ENCODE measurements around the gene SEPTIN11. TPM values are rescaled to one million over a fixed set of nuclear protein-coding genes. Genes with fewer than 3 reads are reported as not detected.
A peak's percentile ranks its signal among the peaks of the same experiment; 100 is the strongest.

The SEPTIN11 gene
- total and polyA plus RNA-seq, 2 experiments from 2014 or later = 488 to 867 TPM

- Histone ChIP-seq H3K27ac (peak overlapping the region; percentile 61), H3K4me3 (peak overlapping the region; percentile 27; the same call in 1 of the 2 replicates), H3K9me2 (ENCODE audit: insufficient read depth) (no peaks in the 10 kb centered on the region), H2AFZ (no peak overlapping the region), H3K36me3 (ENCODE audit: low read depth) (peaks cover 53% of the 10 kb centered on the region), H3K27me3 (replicated peaks; ENCODE audit: insufficient read depth) (no peaks in the 10 kb centered on the region), H3K9me3 (ENCODE audit: low read depth) (no peaks in the 10 kb centered on the region), H3K9ac (peak overlapping the region; percentile 13), H3K79me2 (ENCODE audit: insufficient read depth) (peaks cover 100% of the 10 kb centered on the region), H3F3A (ENCODE audit: insufficient read depth) (peaks cover 78% of the 10 kb centered on the region), H3K4me2 (ENCODE audit: unreplicated experiment) (peak overlapping the region; percentile 66), H4K20me1 (ENCODE audit: insufficient read depth) (peaks cover 8% of the 10 kb centered on the region; the same call in 1 of the 2 replicates), H3K4me1 (ENCODE audit: insufficient read depth) (peaks cover 85% of the 10 kb centered on the region)
- peak; percentile 79 for DNase-seq
- WGBS, 2 experiments (ENCODE audit: low coverage in 1 of 2, low lambda C conversion rate in 2 of 2, missing lambda C conversion rate in 2 of 2) = 39 to 41% methylated on average over 3 of the region's 3 CpGs
- TF ChIP-seq EZH2 (IDR thresholded peaks at IDR 0.05; ENCODE audit: insufficient read depth, poor library complexity, severe bottlenecking) = no peak
- TF ChIP-seq EZH2phosphoT487 (IDR thresholded peaks at IDR 0.05; ENCODE audit: insufficient read depth, low read depth) = no peak
- in situ Hi-C loops (cut with MboI) = no loop called here
Observed at GRCh38 chr4:76977736-76978350, 28.3 kb downstream of the SEPTIN11 start.

GRCh38 chr4:76979236-76979635 is 29.7 kb downstream of the SEPTIN11 start:
- no peak for TF ChIP-seq EZH2phosphoT487 (IDR thresholded peaks at IDR 0.05; ENCODE audit: insufficient read depth, low read depth)
- TF ChIP-seq EZH2 (IDR thresholded peaks at IDR 0.05; ENCODE audit: insufficient read depth, poor library complexity, severe bottlenecking) = no peak
- DNase-seq = no peak
- Histone ChIP-seq H3K27ac (peak overlapping the region; percentile 61), H2AFZ (no peak overlapping the region), H3K79me2 (ENCODE audit: insufficient read depth) (peaks cover 100% of the 10 kb centered on the region), H3K27me3 (replicated peaks; ENCODE audit: insufficient read depth) (no peaks in the 10 kb centered on the region), H4K20me1 (ENCODE audit: insufficient read depth) (peaks cover 4% of the 10 kb centered on the region; the same call in 1 of the 2 replicates), H3K9me3 (ENCODE audit: low read depth) (no peaks in the 10 kb centered on the region), H3K4me3 (no peak overlapping the region), H3K4me1 (ENCODE audit: insufficient read depth) (peaks cover 94% of the 10 kb centered on the region), H3K9me2 (ENCODE audit: insufficient read depth) (no peaks in the 10 kb centered on the region), H3K36me3 (ENCODE audit: low read depth) (peaks cover 39% of the 10 kb centered on the region), H3K9ac (no peak overlapping the region), H3F3A (ENCODE audit: insufficient read depth) (peaks cover 87% of the 10 kb centered on the region), H3K4me2 (ENCODE audit: unreplicated experiment) (no peak overlapping the region)
- in situ Hi-C loops (cut with MboI) = no loop called here
- WGBS, 2 experiments (ENCODE audit: low coverage in 1 of 2, low lambda C conversion rate in 2 of 2, missing lambda C conversion rate in 2 of 2) = 97 to 100% methylated on average over 2 of the region's 2 CpGs

GRCh38 chr4:76980261-76980660 is 30.7 kb downstream of the SEPTIN11 start:
- in situ Hi-C loops (cut with MboI) = no loop called here
- TF ChIP-seq EZH2phosphoT487 (IDR thresholded peaks at IDR 0.05; ENCODE audit: insufficient read depth, low read depth) = no peak
- TF ChIP-seq EZH2 (IDR thresholded peaks at IDR 0.05; ENCODE audit: insufficient read depth, poor library complexity, severe bottlenecking) = no peak
- 63 to 66% methylated on average over 6 of the region's 6 CpGs for WGBS, 2 experiments (ENCODE audit: low coverage in 1 of 2, low lambda C conversion rate in 2 of 2, missing lambda C conversion rate in 2 of 2)
- H3F3A ChIP-seq (ENCODE audit: insufficient read depth) = peaks cover 89% of the 10 kb centered on the region
- no peak overlapping the region for H3K9ac ChIP-seq
- H3K4me1 ChIP-seq (ENCODE audit: insufficient read depth) = peaks cover 96% of the 10 kb centered on the region
- H3K4me3 ChIP-seq = no peak overlapping the region
- H3K9me3 ChIP-seq (ENCODE audit: low read depth) = no peaks in the 10 kb centered on the region
- peaks cover 29% of the 10 kb centered on the region for H3K36me3 ChIP-seq (ENCODE audit: low read depth)
- H4K20me1 ChIP-seq (ENCODE audit: insufficient read depth) = no peaks in the 10 kb centered on the region
- peaks cover 97% of the 10 kb centered on the region for H3K79me2 ChIP-seq (ENCODE audit: insufficient read depth)
- no peaks in the 10 kb centered on the region for H3K9me2 ChIP-seq (ENCODE audit: insufficient read depth)
- no peaks in the 10 kb centered on the region for H3K27me3 ChIP-seq (replicated peaks; ENCODE audit: insufficient read depth)
- H3K4me2 ChIP-seq (ENCODE audit: unreplicated experiment) = no peak overlapping the region
- H3K27ac ChIP-seq = 0 out of 2 replicates have a peak overlapping the region, but pooled peaks have one; percentile 7
- DNase-seq = no peak
- no peak overlapping the region for H2AFZ ChIP-seq

- in situ Hi-C loops (cut with MboI) = no loop called here
- Histone ChIP-seq H3K9me3 (ENCODE audit: low read depth) (no peaks in the 10 kb centered on the region), H3K4me1 (ENCODE audit: insufficient read depth) (peaks cover 97% of the 10 kb centered on the region), H3K27me3 (replicated peaks; ENCODE audit: insufficient read depth) (no peaks in the 10 kb centered on the region), H3K36me3 (ENCODE audit: low read depth) (peaks cover 16% of the 10 kb centered on the region), H3K27ac (peak overlapping the region; percentile 97), H3K4me3 (no peak overlapping the region), H3K9ac (no peak overlapping the region), H4K20me1 (ENCODE audit: insufficient read depth) (no peaks in the 10 kb centered on the region), H3F3A (ENCODE audit: insufficient read depth) (peaks cover 91% of the 10 kb centered on the region), H3K4me2 (ENCODE audit: unreplicated experiment) (no peak overlapping the region), H3K9me2 (ENCODE audit: insufficient read depth) (no peaks in the 10 kb centered on the region), H2AFZ (no peak overlapping the region), H3K79me2 (ENCODE audit: insufficient read depth) (peaks cover 97% of the 10 kb centered on the region)
- DNase-seq = no peak
- WGBS, 2 experiments (ENCODE audit: low coverage in 1 of 2, low lambda C conversion rate in 2 of 2, missing lambda C conversion rate in 2 of 2) = 94 to 100% methylated on average over 3 of the region's 3 CpGs
- TF ChIP-seq EZH2 (IDR thresholded peaks at IDR 0.05; ENCODE audit: insufficient read depth, poor library complexity, severe bottlenecking) (no peak), EZH2phosphoT487 (IDR thresholded peaks at IDR 0.05; ENCODE audit: insufficient read depth, low read depth) (no peak)
Observed at GRCh38 chr4:76981644-76982043, 32.1 kb downstream of the SEPTIN11 start.
